ENCODE data around the gene CD163.

DNA sequence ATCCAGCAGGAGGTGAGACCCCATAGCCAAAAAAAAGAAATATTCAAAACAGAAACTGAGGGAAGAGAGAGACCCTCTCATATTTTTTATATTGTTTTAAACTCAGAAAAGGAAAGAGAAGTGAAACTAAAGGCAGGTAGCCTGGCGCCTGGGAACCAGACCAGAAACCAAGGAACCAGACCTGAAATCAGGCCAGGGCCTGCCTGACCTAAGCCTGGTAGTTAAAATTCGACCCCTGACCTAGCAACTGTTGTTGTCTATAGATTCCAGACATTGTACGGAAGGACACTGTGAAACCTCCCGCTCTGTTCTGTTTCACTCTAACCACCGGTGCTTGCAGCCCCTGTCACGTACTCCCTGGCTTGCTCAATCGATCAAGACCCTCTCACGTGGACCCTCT is 38.5 kb upstream of the CD163 start:
- no peak for TF ChIP-seq ZNF138 (tag by site-specific recombination; IDR thresholded peaks at IDR 0.05; ENCODE audit: borderline replicate concordance)
- TF ChIP-seq ZNF768 (tag by site-specific recombination; IDR thresholded peaks at IDR 0.05) = no peak
- TF ChIP-seq, protein P1, sequence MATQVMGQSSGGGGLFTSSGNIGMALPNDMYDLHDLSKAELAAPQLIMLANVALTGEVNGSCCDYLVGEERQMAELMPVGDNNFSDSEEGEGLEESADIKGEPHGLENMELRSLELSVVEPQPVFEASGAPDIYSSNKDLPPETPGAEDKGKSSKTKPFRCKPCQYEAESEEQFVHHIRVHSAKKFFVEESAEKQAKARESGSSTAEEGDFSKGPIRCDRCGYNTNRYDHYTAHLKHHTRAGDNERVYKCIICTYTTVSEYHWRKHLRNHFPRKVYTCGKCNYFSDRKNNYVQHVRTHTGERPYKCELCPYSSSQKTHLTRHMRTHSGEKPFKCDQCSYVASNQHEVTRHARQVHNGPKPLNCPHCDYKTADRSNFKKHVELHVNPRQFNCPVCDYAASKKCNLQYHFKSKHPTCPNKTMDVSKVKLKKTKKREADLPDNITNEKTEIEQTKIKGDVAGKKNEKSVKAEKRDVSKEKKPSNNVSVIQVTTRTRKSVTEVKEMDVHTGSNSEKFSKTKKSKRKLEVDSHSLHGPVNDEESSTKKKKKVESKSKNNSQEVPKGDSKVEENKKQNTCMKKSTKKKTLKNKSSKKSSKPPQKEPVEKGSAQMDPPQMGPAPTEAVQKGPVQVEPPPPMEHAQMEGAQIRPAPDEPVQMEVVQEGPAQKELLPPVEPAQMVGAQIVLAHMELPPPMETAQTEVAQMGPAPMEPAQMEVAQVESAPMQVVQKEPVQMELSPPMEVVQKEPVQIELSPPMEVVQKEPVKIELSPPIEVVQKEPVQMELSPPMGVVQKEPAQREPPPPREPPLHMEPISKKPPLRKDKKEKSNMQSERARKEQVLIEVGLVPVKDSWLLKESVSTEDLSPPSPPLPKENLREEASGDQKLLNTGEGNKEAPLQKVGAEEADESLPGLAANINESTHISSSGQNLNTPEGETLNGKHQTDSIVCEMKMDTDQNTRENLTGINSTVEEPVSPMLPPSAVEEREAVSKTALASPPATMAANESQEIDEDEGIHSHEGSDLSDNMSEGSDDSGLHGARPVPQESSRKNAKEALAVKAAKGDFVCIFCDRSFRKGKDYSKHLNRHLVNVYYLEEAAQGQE (tag by site-specific recombination; IDR thresholded peaks at IDR 0.05) = no peak
- TF ChIP-seq, protein P2, sequence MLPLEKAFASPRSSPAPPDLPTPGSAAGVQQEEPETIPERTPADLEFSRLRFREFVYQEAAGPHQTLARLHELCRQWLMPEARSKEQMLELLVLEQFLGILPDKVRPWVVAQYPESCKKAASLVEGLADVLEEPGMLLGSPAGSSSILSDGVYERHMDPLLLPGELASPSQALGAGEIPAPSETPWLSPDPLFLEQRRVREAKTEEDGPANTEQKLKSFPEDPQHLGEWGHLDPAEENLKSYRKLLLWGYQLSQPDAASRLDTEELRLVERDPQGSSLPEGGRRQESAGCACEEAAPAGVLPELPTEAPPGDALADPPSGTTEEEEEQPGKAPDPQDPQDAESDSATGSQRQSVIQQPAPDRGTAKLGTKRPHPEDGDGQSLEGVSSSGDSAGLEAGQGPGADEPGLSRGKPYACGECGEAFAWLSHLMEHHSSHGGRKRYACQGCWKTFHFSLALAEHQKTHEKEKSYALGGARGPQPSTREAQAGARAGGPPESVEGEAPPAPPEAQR (tag by site-specific recombination; IDR thresholded peaks at IDR 0.05) = no peak
- TF ChIP-seq, protein P3, sequence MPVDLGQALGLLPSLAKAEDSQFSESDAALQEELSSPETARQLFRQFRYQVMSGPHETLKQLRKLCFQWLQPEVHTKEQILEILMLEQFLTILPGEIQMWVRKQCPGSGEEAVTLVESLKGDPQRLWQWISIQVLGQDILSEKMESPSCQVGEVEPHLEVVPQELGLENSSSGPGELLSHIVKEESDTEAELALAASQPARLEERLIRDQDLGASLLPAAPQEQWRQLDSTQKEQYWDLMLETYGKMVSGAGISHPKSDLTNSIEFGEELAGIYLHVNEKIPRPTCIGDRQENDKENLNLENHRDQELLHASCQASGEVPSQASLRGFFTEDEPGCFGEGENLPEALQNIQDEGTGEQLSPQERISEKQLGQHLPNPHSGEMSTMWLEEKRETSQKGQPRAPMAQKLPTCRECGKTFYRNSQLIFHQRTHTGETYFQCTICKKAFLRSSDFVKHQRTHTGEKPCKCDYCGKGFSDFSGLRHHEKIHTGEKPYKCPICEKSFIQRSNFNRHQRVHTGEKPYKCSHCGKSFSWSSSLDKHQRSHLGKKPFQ (tag by site-specific recombination; IDR thresholded peaks at IDR 0.05) = no peak
- TF ChIP-seq, protein P4, sequence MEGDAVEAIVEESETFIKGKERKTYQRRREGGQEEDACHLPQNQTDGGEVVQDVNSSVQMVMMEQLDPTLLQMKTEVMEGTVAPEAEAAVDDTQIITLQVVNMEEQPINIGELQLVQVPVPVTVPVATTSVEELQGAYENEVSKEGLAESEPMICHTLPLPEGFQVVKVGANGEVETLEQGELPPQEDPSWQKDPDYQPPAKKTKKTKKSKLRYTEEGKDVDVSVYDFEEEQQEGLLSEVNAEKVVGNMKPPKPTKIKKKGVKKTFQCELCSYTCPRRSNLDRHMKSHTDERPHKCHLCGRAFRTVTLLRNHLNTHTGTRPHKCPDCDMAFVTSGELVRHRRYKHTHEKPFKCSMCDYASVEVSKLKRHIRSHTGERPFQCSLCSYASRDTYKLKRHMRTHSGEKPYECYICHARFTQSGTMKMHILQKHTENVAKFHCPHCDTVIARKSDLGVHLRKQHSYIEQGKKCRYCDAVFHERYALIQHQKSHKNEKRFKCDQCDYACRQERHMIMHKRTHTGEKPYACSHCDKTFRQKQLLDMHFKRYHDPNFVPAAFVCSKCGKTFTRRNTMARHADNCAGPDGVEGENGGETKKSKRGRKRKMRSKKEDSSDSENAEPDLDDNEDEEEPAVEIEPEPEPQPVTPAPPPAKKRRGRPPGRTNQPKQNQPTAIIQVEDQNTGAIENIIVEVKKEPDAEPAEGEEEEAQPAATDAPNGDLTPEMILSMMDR (tag by site-specific recombination; IDR thresholded peaks at IDR 0.05) = no peak
- no peak for TF ChIP-seq ZNF423 (tag by site-specific recombination; IDR thresholded peaks at IDR 0.05)
- no peak for TF ChIP-seq ZNF157 (tag by site-specific recombination; IDR thresholded peaks at IDR 0.05)
- no peak for TF ChIP-seq ZNF23 (tag by site-specific recombination; IDR thresholded peaks at IDR 0.05; ENCODE audit: borderline replicate concordance)
- no peak for TF ChIP-seq MZF1 (tag by site-specific recombination; IDR thresholded peaks at IDR 0.05; ENCODE audit: borderline replicate concordance)
- no peak for TF ChIP-seq ZNF350 (tag by site-specific recombination; IDR thresholded peaks at IDR 0.05)
- TF ChIP-seq ZNF112 (tag by site-specific recombination; IDR thresholded peaks at IDR 0.05) = no peak
- no peak for TF ChIP-seq HOXD13 (CRISPR knock-in tag; IDR thresholded peaks at IDR 0.05; ENCODE audit: borderline replicate concordance)
